HEK293 (cell line): ENCODE measurements around the gene ITSN2.
A peak's percentile ranks its signal among the peaks of the same experiment; 100 is the strongest.

ENCODE experiments used
- GLIS2 ChIP-seq: fragments of 450-650 bp; formaldehyde crosslinking; IDR thresholded peaks from 2 replicates; pipeline ENCODE4 v1.5.1; 2016; ENCODE audit warnings: missing biosample characterization, missing genetic modification characterization
- KLF1 ChIP-seq: fragments of 450-650 bp; formaldehyde crosslinking; IDR thresholded peaks from 2 replicates; pipeline ENCODE4 v1.5.1; 2016; ENCODE audit warnings: missing biosample characterization, missing genetic modification characterization
- KLF10 ChIP-seq: fragments of 450-650 bp; IDR thresholded peaks from 2 replicates; pipeline ENCODE4 v1.5.1; 2018; ENCODE audit warnings: missing biosample characterization, mild to moderate bottlenecking, missing genetic modification characterization
- MZF1 ChIP-seq: fragments of 450-650 bp; formaldehyde crosslinking; IDR thresholded peaks from 2 replicates; pipeline ENCODE4 v1.5.1; 2017; ENCODE audit warnings: missing biosample characterization, missing genetic modification characterization, borderline replicate concordance
- OVOL3 ChIP-seq: fragments of 450-650 bp; formaldehyde crosslinking; IDR thresholded peaks from 2 replicates; pipeline ENCODE4 v1.5.1; 2016; ENCODE audit warnings: missing biosample characterization, missing genetic modification characterization
- RBAK ChIP-seq: fragments of 450-650 bp; formaldehyde crosslinking; IDR thresholded peaks from 2 replicates; pipeline ENCODE4 v1.5.1; 2016; ENCODE audit warnings: missing biosample characterization, missing genetic modification characterization
- SCRT1 ChIP-seq: fragments of 450-650 bp; formaldehyde crosslinking; IDR thresholded peaks from 2 replicates; pipeline ENCODE4 v1.5.1; 2016; ENCODE audit warnings: missing biosample characterization, missing genetic modification characterization, borderline replicate concordance
- SETDB1 ChIP-seq: IDR thresholded peaks from one replicate; pipeline ENCODE4 v1.6.1; 2017; ENCODE audit warnings: mild to moderate bottlenecking, low read length, moderate library complexity, mixed read lengths; ENCODE audit not compliant: insufficient read length
- SP3 ChIP-seq: fragments of 450-650 bp; formaldehyde crosslinking; IDR thresholded peaks from 2 replicates; pipeline ENCODE4 v1.5.1; 2016; ENCODE audit warnings: missing biosample characterization, missing genetic modification characterization
- ZBTB1 ChIP-seq: fragments of 450-650 bp; formaldehyde crosslinking; IDR thresholded peaks from 2 replicates; pipeline ENCODE4 v1.5.1; 2016; ENCODE audit warnings: missing biosample characterization, missing genetic modification characterization
- ZBTB8A ChIP-seq: fragments of 450-650 bp; formaldehyde crosslinking; IDR thresholded peaks from 2 replicates; pipeline ENCODE4 v1.5.1; 2016; ENCODE audit warnings: missing biosample characterization, missing genetic modification characterization
- ZNF140 ChIP-seq: fragments of 450-650 bp; formaldehyde crosslinking; IDR thresholded peaks from 2 replicates; pipeline ENCODE4 v1.5.1; 2016; ENCODE audit warnings: missing biosample characterization, missing genetic modification characterization
- ZNF169 ChIP-seq: fragments of 450-650 bp; formaldehyde crosslinking; IDR thresholded peaks from 2 replicates; pipeline ENCODE4 v1.5.1; 2016; ENCODE audit warnings: missing biosample characterization, missing genetic modification characterization
- ZNF19 ChIP-seq: fragments of 450-650 bp; formaldehyde crosslinking; IDR thresholded peaks from 2 replicates; pipeline ENCODE4; 2016; ENCODE audit warnings: missing biosample characterization, missing genetic modification characterization, low read depth
- ZNF211 ChIP-seq: fragments of 450-650 bp; formaldehyde crosslinking; IDR thresholded peaks from 2 replicates; pipeline ENCODE4 v1.5.1; 2016; ENCODE audit warnings: low read depth, missing biosample characterization, missing genetic modification characterization
- ZNF366 ChIP-seq: fragments of 450-650 bp; formaldehyde crosslinking; conservative IDR thresholded peaks from 2 replicates; pipeline ENCODE4 v1.5.1; 2016; ENCODE audit warnings: missing biosample characterization, missing genetic modification characterization
- ZNF404 ChIP-seq: fragments of 450-650 bp; formaldehyde crosslinking; IDR thresholded peaks from 2 replicates; pipeline ENCODE4 v1.5.1; 2017; ENCODE audit warnings: missing biosample characterization, missing genetic modification characterization
- ZNF423 ChIP-seq: fragments of 450-650 bp; formaldehyde crosslinking; IDR thresholded peaks from 2 replicates; pipeline ENCODE4 v1.5.1; 2016; ENCODE audit warnings: missing biosample characterization, missing genetic modification characterization
- ZNF426 ChIP-seq: fragments of 450-650 bp; formaldehyde crosslinking; IDR thresholded peaks from 2 replicates; pipeline ENCODE4 v1.5.1; 2017; ENCODE audit warnings: missing biosample characterization, missing genetic modification characterization, mild to moderate bottlenecking, inconsistent platforms, moderate library complexity
- ZNF473 ChIP-seq: fragments of 450-650 bp; formaldehyde crosslinking; IDR thresholded peaks from 2 replicates; pipeline ENCODE4 v1.5.1; 2017; ENCODE audit warnings: missing biosample characterization, missing genetic modification characterization
- ZNF571 ChIP-seq: fragments of 450-650 bp; formaldehyde crosslinking; IDR thresholded peaks from 2 replicates; pipeline ENCODE4 v1.5.0; 2017; ENCODE audit warnings: missing biosample characterization, missing genetic modification characterization
- ZNF585B ChIP-seq: fragments of 450-650 bp; formaldehyde crosslinking; IDR thresholded peaks from 2 replicates; pipeline ENCODE4 v1.5.1; 2016; ENCODE audit warnings: missing biosample characterization, missing genetic modification characterization
- ZNF600 ChIP-seq: fragments of 450-650 bp; formaldehyde crosslinking; IDR thresholded peaks from 2 replicates; pipeline ENCODE4 v1.5.1; 2016; ENCODE audit warnings: missing biosample characterization, missing genetic modification characterization
- ZNF621 ChIP-seq: fragments of 450-650 bp; formaldehyde crosslinking; IDR thresholded peaks from 2 replicates; pipeline ENCODE4 v1.5.1; 2017; ENCODE audit warnings: missing biosample characterization, missing genetic modification characterization
- ZNF830 ChIP-seq: fragments of 450-650 bp; IDR thresholded peaks from 2 replicates; pipeline ENCODE4 v1.5.0; 2018; ENCODE audit warnings: missing biosample characterization, missing genetic modification characterization, low read depth, mild to moderate bottlenecking, moderate library complexity
- TF ChIP-seq, protein P1 (sequence below): fragments of 450-650 bp; IDR thresholded peaks from 2 replicates; pipeline ENCODE4 v1.5.1; 2018; ENCODE audit warnings: missing biosample characterization, missing genetic modification characterization
- TF ChIP-seq, protein P2 (sequence below): fragments of 450-650 bp; formaldehyde crosslinking; IDR thresholded peaks from 2 replicates; pipeline ENCODE4 v1.5.0; 2017; ENCODE audit warnings: missing biosample characterization, missing genetic modification characterization, borderline replicate concordance
- TF ChIP-seq, protein P3 (sequence below): fragments of 450-650 bp; formaldehyde crosslinking; conservative IDR thresholded peaks from 2 replicates; pipeline ENCODE4 v1.5.1; 2016; ENCODE audit warnings: low read depth, missing biosample characterization, missing genetic modification characterization
- TF ChIP-seq, protein P4 (sequence below): fragments of 450-650 bp; formaldehyde crosslinking; IDR thresholded peaks from 2 replicates; pipeline ENCODE4 v1.5.1; 2016; ENCODE audit warnings: missing biosample characterization, missing genetic modification characterization
- TF ChIP-seq, protein P5 (sequence below): fragments of 450-650 bp; formaldehyde crosslinking; IDR thresholded peaks from 2 replicates; pipeline ENCODE4 v1.5.1; 2016; ENCODE audit warnings: missing biosample characterization, missing genetic modification characterization

Gene ITSN2

DNA sequence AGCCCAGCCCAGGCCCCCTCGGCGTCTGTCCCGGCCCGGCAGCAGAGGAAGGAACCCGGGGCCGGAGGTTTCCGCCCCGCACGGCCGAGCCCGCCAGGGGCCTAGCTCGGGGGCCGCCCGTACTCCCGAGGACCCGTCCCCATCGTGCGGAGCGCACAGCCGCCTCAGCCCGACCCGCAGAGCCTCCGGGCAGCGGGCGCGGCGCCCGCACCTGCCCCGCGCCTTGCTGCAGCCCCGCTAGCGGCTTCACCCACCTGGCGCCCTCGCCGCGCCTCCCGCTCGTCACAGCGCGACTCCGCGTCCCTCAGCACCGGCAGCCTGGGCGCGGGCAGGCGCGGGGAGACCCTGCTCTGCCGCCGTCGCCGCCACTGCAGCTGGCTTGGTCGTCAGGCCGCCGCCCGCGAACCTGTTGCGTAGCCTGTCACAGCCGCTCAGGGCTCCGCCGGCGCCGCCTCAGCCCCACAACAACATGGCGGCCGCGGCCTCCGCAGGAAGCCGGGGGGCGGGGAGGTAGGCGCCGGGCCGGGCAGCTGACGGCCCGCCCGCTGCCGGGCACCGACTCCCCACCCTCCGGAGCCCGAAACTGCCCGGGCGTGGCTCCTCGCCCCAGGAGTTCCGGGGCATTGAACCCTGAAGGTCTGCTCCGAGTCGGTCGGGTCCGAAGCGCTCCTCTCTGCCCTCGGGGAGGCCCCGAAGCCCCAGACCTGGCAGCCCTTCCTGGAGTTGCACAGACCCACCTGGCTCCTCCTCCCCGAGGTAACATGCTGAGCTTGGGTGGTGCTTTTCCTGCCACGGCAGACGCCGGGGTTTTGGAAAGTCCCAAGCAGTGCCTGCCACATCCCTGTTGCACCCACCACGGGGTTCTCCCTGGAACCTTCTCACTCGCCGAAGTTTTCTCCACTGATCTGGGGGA is at the start of gene ITSN2 (continued):
- no peak for TF ChIP-seq ZNF140 (tag by site-specific recombination)
- no peak for TF ChIP-seq ZBTB1 (tag by site-specific recombination)
- no peak for TF ChIP-seq MZF1 (tag by site-specific recombination)
- TF ChIP-seq GLIS2 (tag by site-specific recombination): peak; percentile 88
- TF ChIP-seq ZNF585B (tag by site-specific recombination): no peak
- TF ChIP-seq ZNF366 (tag by site-specific recombination): no peak
- TF ChIP-seq ZNF404 (tag by site-specific recombination): no peak
- TF ChIP-seq SP3 (tag by site-specific recombination): peak; percentile 84
- TF ChIP-seq, protein P1, sequence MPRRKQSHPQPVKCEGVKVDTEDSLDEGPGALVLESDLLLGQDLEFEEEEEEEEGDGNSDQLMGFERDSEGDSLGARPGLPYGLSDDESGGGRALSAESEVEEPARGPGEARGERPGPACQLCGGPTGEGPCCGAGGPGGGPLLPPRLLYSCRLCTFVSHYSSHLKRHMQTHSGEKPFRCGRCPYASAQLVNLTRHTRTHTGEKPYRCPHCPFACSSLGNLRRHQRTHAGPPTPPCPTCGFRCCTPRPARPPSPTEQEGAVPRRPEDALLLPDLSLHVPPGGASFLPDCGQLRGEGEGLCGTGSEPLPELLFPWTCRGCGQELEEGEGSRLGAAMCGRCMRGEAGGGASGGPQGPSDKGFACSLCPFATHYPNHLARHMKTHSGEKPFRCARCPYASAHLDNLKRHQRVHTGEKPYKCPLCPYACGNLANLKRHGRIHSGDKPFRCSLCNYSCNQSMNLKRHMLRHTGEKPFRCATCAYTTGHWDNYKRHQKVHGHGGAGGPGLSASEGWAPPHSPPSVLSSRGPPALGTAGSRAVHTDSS (tag by site-specific recombination): no peak
- TF ChIP-seq ZNF600: peak; percentile 79
- no peak for TF ChIP-seq RBAK (tag by site-specific recombination)
- no peak for TF ChIP-seq ZNF423 (tag by site-specific recombination)
- no peak for TF ChIP-seq ZNF426 (tag by site-specific recombination)
- TF ChIP-seq ZNF169: no peak
- no peak for TF ChIP-seq ZNF211
- peak; percentile 72 for TF ChIP-seq KLF1
- no peak for TF ChIP-seq ZNF571 (tag by site-specific recombination)
- no peak for TF ChIP-seq ZNF621 (tag by site-specific recombination)
- TF ChIP-seq, protein P2, sequence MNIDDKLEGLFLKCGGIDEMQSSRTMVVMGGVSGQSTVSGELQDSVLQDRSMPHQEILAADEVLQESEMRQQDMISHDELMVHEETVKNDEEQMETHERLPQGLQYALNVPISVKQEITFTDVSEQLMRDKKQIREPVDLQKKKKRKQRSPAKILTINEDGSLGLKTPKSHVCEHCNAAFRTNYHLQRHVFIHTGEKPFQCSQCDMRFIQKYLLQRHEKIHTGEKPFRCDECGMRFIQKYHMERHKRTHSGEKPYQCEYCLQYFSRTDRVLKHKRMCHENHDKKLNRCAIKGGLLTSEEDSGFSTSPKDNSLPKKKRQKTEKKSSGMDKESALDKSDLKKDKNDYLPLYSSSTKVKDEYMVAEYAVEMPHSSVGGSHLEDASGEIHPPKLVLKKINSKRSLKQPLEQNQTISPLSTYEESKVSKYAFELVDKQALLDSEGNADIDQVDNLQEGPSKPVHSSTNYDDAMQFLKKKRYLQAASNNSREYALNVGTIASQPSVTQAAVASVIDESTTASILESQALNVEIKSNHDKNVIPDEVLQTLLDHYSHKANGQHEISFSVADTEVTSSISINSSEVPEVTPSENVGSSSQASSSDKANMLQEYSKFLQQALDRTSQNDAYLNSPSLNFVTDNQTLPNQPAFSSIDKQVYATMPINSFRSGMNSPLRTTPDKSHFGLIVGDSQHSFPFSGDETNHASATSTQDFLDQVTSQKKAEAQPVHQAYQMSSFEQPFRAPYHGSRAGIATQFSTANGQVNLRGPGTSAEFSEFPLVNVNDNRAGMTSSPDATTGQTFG (tag by site-specific recombination): no peak
- TF ChIP-seq SETDB1: no peak
- TF ChIP-seq OVOL3 (tag by site-specific recombination): no peak
- TF ChIP-seq, protein P3, sequence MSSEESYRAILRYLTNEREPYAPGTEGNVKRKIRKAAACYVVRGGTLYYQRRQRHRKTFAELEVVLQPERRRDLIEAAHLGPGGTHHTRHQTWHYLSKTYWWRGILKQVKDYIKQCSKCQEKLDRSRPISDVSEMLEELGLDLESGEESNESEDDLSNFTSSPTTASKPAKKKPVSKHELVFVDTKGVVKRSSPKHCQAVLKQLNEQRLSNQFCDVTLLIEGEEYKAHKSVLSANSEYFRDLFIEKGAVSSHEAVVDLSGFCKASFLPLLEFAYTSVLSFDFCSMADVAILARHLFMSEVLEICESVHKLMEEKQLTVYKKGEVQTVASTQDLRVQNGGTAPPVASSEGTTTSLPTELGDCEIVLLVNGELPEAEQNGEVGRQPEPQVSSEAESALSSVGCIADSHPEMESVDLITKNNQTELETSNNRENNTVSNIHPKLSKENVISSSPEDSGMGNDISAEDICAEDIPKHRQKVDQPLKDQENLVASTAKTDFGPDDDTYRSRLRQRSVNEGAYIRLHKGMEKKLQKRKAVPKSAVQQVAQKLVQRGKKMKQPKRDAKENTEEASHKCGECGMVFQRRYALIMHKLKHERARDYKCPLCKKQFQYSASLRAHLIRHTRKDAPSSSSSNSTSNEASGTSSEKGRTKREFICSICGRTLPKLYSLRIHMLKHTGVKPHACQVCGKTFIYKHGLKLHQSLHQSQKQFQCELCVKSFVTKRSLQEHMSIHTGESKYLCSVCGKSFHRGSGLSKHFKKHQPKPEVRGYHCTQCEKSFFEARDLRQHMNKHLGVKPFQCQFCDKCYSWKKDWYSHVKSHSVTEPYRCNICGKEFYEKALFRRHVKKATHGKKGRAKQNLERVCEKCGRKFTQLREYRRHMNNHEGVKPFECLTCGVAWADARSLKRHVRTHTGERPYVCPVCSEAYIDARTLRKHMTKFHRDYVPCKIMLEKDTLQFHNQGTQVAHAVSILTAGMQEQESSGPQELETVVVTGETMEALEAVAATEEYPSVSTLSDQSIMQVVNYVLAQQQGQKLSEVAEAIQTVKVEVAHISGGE (tag by site-specific recombination): peak; percentile 43; the same call in 1 of the 2 replicates
- TF ChIP-seq, protein P4, sequence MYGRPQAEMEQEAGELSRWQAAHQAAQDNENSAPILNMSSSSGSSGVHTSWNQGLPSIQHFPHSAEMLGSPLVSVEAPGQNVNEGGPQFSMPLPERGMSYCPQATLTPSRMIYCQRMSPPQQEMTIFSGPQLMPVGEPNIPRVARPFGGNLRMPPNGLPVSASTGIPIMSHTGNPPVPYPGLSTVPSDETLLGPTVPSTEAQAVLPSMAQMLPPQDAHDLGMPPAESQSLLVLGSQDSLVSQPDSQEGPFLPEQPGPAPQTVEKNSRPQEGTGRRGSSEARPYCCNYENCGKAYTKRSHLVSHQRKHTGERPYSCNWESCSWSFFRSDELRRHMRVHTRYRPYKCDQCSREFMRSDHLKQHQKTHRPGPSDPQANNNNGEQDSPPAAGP (tag by site-specific recombination): 0 out of 2 replicates have a peak, but pooled peaks have one; percentile 69
- TF ChIP-seq SCRT1 (tag by site-specific recombination): no peak
- no peak for TF ChIP-seq ZNF473 (tag by site-specific recombination)
- TF ChIP-seq ZNF19 (tag by site-specific recombination): no peak
- TF ChIP-seq KLF10: no peak
- no peak for TF ChIP-seq ZNF830 (tag by site-specific recombination)
- peak; percentile 100 for TF ChIP-seq ZBTB8A
- TF ChIP-seq, protein P5, sequence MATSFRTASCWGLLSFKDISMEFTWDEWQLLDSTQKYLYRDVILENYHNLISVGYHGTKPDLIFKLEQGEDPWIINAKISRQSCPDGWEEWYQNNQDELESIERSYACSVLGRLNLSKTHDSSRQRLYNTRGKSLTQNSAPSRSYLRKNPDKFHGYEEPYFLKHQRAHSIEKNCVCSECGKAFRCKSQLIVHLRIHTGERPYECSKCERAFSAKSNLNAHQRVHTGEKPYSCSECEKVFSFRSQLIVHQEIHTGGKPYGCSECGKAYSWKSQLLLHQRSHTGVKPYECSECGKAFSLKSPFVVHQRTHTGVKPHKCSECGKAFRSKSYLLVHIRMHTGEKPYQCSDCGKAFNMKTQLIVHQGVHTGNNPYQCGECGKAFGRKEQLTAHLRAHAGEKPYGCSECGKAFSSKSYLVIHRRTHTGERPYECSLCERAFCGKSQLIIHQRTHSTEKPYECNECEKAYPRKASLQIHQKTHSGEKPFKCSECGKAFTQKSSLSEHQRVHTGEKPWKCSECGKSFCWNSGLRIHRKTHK: no peak
